NK-92 (cell line): ENCODE measurements around the gene PNPLA7.

Experiments
- DNase-seq: peaks from one replicate; lab custom pipeline; 2025; ENCODE audit not compliant: unreplicated experiment; lab: John Stamatoyannopoulos, UW

PNPLA7 gene

GRCh38 chr9:137462986-137463930 is 86.9 kb downstream of the PNPLA7 start:
- DNase-seq: no peak

- no peak for DNase-seq
Measured at GRCh38 chr9:137462396-137462985, 87.7 kb downstream of the PNPLA7 start.

- DNase-seq: peak; percentile 47
Measured at GRCh38 chr9:137461663-137462395, 88.4 kb downstream of the PNPLA7 start.

GRCh38 chr9:137461316-137461662 is 88.9 kb downstream of the PNPLA7 start:
- no peak for DNase-seq

- DNase-seq: no peak
Measured at GRCh38 chr9:137460363-137461315, 89.6 kb downstream of the PNPLA7 start.

- DNase-seq: no peak
Measured at GRCh38 chr9:137459601-137460362, 90.4 kb downstream of the PNPLA7 start.

GRCh38 chr9:137459152-137459600 is 91.0 kb downstream of the PNPLA7 start, which contains the start of gene NSMF:
NSMF (minus strand) TSS chr9:137459334; CDS start chr9:137459102, 232 bp downstream.
- peak; percentile 27 for DNase-seq

GRCh38 chr9:137458194-137459151 is 91.7 kb downstream of the PNPLA7 start:
- no peak for DNase-seq

- no peak for DNase-seq
Measured at GRCh38 chr9:137457406-137458193, 92.6 kb downstream of the PNPLA7 start.

GRCh38 chr9:137456864-137457405 is 93.3 kb downstream of the PNPLA7 start:
- DNase-seq: no peak

- DNase-seq: no peak
Measured at GRCh38 chr9:137456061-137456863, 93.9 kb downstream of the PNPLA7 start.

- DNase-seq: no peak
Measured at GRCh38 chr9:137455359-137455991, 94.7 kb downstream of the PNPLA7 start.

- DNase-seq: no peak
Measured at GRCh38 chr9:137454597-137455358, 95.4 kb downstream of the PNPLA7 start.

- DNase-seq: no peak
Measured at GRCh38 chr9:137454145-137454596, 96.0 kb downstream of the PNPLA7 start.

GRCh38 chr9:137453643-137454081 is 96.5 kb downstream of the PNPLA7 start:
- DNase-seq: no peak
